Measurements from ENCODE around the gene ZNF662.
"Not testable (repeated sequence)": the region's sequence is repeated elsewhere in the genome, so short reads cannot be mapped to it uniquely, and the experiment has no call there.

ZNF662 gene

GRCh38 chr3:42906070-42906847, at the start of gene ZNF662:
ZNF662 (plus strand) TSS chr3:42906142; CDS start chr3:42908115, 1,973 bp downstream.
- DNase-seq (ENCODE audit: low read depth in 4 of 4, low spot score in 1 of 4) = peak in 2 of 4 experiments; percentile 9 to 19

GRCh38 chr3:42856544-42856943, 49.4 kb upstream of the ZNF662 start:
- no peak for DNase-seq (ENCODE audit: low read depth in 4 of 4, low spot score in 1 of 4)

- DNase-seq (ENCODE audit: low read depth in 4 of 4, low spot score in 1 of 4) = no peak
Measured at GRCh38 chr3:42864321-42864950, 41.5 kb upstream of the ZNF662 start.

- DNase-seq (ENCODE audit: low read depth in 4 of 4, low spot score in 1 of 4) = no peak
Measured at GRCh38 chr3:42865256-42865655, 40.7 kb upstream of the ZNF662 start.

GRCh38 chr3:42867138-42867537, 38.8 kb upstream of the ZNF662 start:
- no peak for DNase-seq (ENCODE audit: low read depth in 4 of 4, low spot score in 1 of 4)

- DNase-seq (ENCODE audit: low read depth in 4 of 4, low spot score in 1 of 4) = no peak
Measured at GRCh38 chr3:42868841-42869240, 37.1 kb upstream of the ZNF662 start.

GRCh38 chr3:42871592-42872196, 34.2 kb upstream of the ZNF662 start:
- DNase-seq (ENCODE audit: low read depth in 4 of 4, low spot score in 1 of 4) = no peak

GRCh38 chr3:42872718-42873117, 33.2 kb upstream of the ZNF662 start:
- DNase-seq (ENCODE audit: low read depth in 4 of 4, low spot score in 1 of 4) = no peak

- no peak for DNase-seq (ENCODE audit: low read depth in 4 of 4, low spot score in 1 of 4)
Measured at GRCh38 chr3:42873221-42873982, 32.5 kb upstream of the ZNF662 start.

GRCh38 chr3:42874749-42875148, 31.2 kb upstream of the ZNF662 start:
- no peak for DNase-seq (ENCODE audit: low read depth in 4 of 4, low spot score in 1 of 4)

GRCh38 chr3:42875325-42876151, 30.4 kb upstream of the ZNF662 start, which contains the start of gene CYP8B1:
CYP8B1 (minus strand) TSS chr3:42875879; CDS start chr3:42875816, 63 bp downstream.
- no peak for DNase-seq (ENCODE audit: low read depth in 4 of 4, low spot score in 1 of 4)

GRCh38 chr3:42876401-42876800, 29.5 kb upstream of the ZNF662 start:
- no peak for DNase-seq (ENCODE audit: low read depth in 4 of 4, low spot score in 1 of 4)

- no peak for DNase-seq (ENCODE audit: low read depth in 4 of 4, low spot score in 1 of 4)
Measured at GRCh38 chr3:42876940-42877720, 28.8 kb upstream of the ZNF662 start.

- no peak for DNase-seq (ENCODE audit: low read depth in 4 of 4, low spot score in 1 of 4)
Measured at GRCh38 chr3:42877881-42878280, 28.1 kb upstream of the ZNF662 start.

GRCh38 chr3:42880183-42880582, 25.8 kb upstream of the ZNF662 start:
- DNase-seq (ENCODE audit: low read depth in 4 of 4, low spot score in 1 of 4) = no peak

- DNase-seq (ENCODE audit: low read depth in 4 of 4, low spot score in 1 of 4) = peak; percentile 55 to 84 (median 76)
Measured at GRCh38 chr3:42880601-42881451, 25.1 kb upstream of the ZNF662 start.

GRCh38 chr3:42883251-42883930, 22.6 kb upstream of the ZNF662 start:
- not testable (repeated sequence) for DNase-seq (ENCODE audit: low read depth in 4 of 4, low spot score in 1 of 4)

GRCh38 chr3:42884324-42884723, 21.6 kb upstream of the ZNF662 start:
- DNase-seq (ENCODE audit: low read depth in 4 of 4, low spot score in 1 of 4) = no peak
